WTC11 (cell line): ENCODE results near the gene RPL21. TPM values are rescaled to one million over a fixed set of nuclear protein-coding genes. Genes with fewer than 3 reads are reported as not detected.

Experiments used
- ATAC-seq: fragments of 200-7000 bp; cut with Tn5 transposase; 2 replicates; pipeline ENCODE4 v1.10.0; 2021; ENCODE audit warnings: mild to moderate bottlenecking, moderate library complexity
- CTCF ChIA-PET: fragments of 300-600 bp; sonication (Branson Sonifier 250); formaldehyde crosslinking; loops from one replicate; lab custom pipeline; 2021; ENCODE audit warnings: antibody characterized with exemption; lab: Charles Lee
- POLR2A ChIA-PET: fragments of 350-600 bp; sonication (Branson Sonifier 250); formaldehyde crosslinking; loops from one replicate; lab custom pipeline; 2021; ENCODE audit warnings: antibody characterized with exemption; lab: Charles Lee
- DNase-seq: peaks from one replicate; pipeline ENCODE4 v3.0.0; 2021; ENCODE audit warnings: low spot score
- H3K27ac Mint-ChIP-seq: 2 replicates; pipeline ENCODE4 v1.8.0; 2021; ENCODE audit warnings: mixed read lengths
- H3K27me3 Mint-ChIP-seq: 2 replicates; pipeline ENCODE4 v1.8.0; 2021; ENCODE audit warnings: low read depth, mild to moderate bottlenecking, moderate library complexity, mixed read lengths
- H3K36me3 Mint-ChIP-seq: 2 replicates; pipeline ENCODE4 v1.8.0; 2021; ENCODE audit warnings: mixed read lengths
- H3K4me1 Mint-ChIP-seq: 2 replicates; pipeline ENCODE4 v1.8.0; 2022; ENCODE audit warnings: mixed read lengths
- H3K4me3 Mint-ChIP-seq: 2 replicates; pipeline ENCODE4 v1.8.0; 2021; ENCODE audit warnings: mild to moderate bottlenecking, moderate library complexity, mixed read lengths
- H3K9me3 Mint-ChIP-seq: 2 replicates; pipeline ENCODE4 v1.8.0; 2021; ENCODE audit warnings: mixed read lengths
- ARID4B ChIP-seq: sonication (generic); formaldehyde crosslinking; IDR thresholded peaks from 2 replicates; pipeline ENCODE4 v1.8.0; 2023; ENCODE audit warnings: missing genetic modification reagents, mild to moderate bottlenecking, borderline replicate concordance
- ATF1 ChIP-seq: sonication (generic); formaldehyde crosslinking; IDR thresholded peaks from 2 replicates; pipeline ENCODE4 v1.8.1; 2023; ENCODE audit warnings: mild to moderate bottlenecking, moderate library complexity, missing genetic modification reagents
- ATF3 ChIP-seq: sonication (generic); formaldehyde crosslinking; conservative IDR thresholded peaks from 2 replicates; pipeline ENCODE4 v1.8.1; 2022; ENCODE audit warnings: mild to moderate bottlenecking, missing genetic modification reagents
- CREB1 ChIP-seq: sonication (generic); formaldehyde crosslinking; IDR thresholded peaks from 2 replicates; pipeline ENCODE4 v1.8.0; 2023; ENCODE audit warnings: mild to moderate bottlenecking, missing genetic modification reagents
- EMX1 ChIP-seq: fragments of 250-450 bp; sonication (Bioruptor Pico); IDR thresholded peaks from 2 replicates; pipeline ENCODE4 v1.8.0; 2021; ENCODE audit warnings: mild to moderate bottlenecking
- FOXP1 ChIP-seq: sonication (generic); formaldehyde crosslinking; IDR thresholded peaks from 2 replicates; pipeline ENCODE4 v1.8.0; 2022; ENCODE audit warnings: missing genetic modification reagents, mild to moderate bottlenecking, moderate library complexity, borderline replicate concordance
- GABPB1 ChIP-seq: sonication (generic); formaldehyde crosslinking; IDR thresholded peaks from 2 replicates; pipeline ENCODE4 v1.8.1; 2023; ENCODE audit warnings: mild to moderate bottlenecking, missing genetic modification reagents
- HMGXB4 ChIP-seq: sonication (generic); formaldehyde crosslinking; IDR thresholded peaks from 2 replicates; pipeline ENCODE4 v1.8.1; 2023; ENCODE audit warnings: mild to moderate bottlenecking, moderate library complexity, missing genetic modification reagents
- MYBL2 ChIP-seq: sonication (generic); formaldehyde crosslinking; IDR thresholded peaks from 2 replicates; pipeline ENCODE4 v1.8.1; 2023; ENCODE audit warnings: mild to moderate bottlenecking, moderate library complexity, missing genetic modification reagents
- NFATC4 ChIP-seq: fragments of 250-450 bp; sonication (Bioruptor Pico); IDR thresholded peaks from 2 replicates; pipeline ENCODE4 v1.9.0; 2021; ENCODE audit warnings: mild to moderate bottlenecking
- PRRX2 ChIP-seq: fragments of 250-450 bp; sonication (Bioruptor Pico); IDR thresholded peaks from 2 replicates; pipeline ENCODE4 v1.8.0; 2021; ENCODE audit warnings: mild to moderate bottlenecking
- RORB ChIP-seq: fragments of 250-450 bp; sonication (Bioruptor Pico); IDR thresholded peaks from 2 replicates; pipeline ENCODE4 v1.9.0; 2021; ENCODE audit warnings: mild to moderate bottlenecking
- TCF7 ChIP-seq: sonication (generic); formaldehyde crosslinking; IDR thresholded peaks from 2 replicates; pipeline ENCODE4 v1.8.0; 2022; ENCODE audit warnings: mild to moderate bottlenecking, low read depth, missing genetic modification reagents, moderate library complexity
- TEAD1 ChIP-seq: sonication (generic); formaldehyde crosslinking; IDR thresholded peaks from 2 replicates; pipeline ENCODE4 v1.8.0; 2022; ENCODE audit warnings: mild to moderate bottlenecking, missing genetic modification reagents
- TEAD4 ChIP-seq: sonication (generic); formaldehyde crosslinking; IDR thresholded peaks from 2 replicates; pipeline ENCODE4 v1.8.0; 2022; ENCODE audit warnings: mild to moderate bottlenecking, missing genetic modification reagents
- USF1 ChIP-seq: sonication (generic); formaldehyde crosslinking; IDR thresholded peaks from 2 replicates; pipeline ENCODE4 v1.8.0; 2022; ENCODE audit warnings: mild to moderate bottlenecking, missing genetic modification reagents
- ZMAT4 ChIP-seq: fragments of 250-450 bp; sonication (Bioruptor Pico); IDR thresholded peaks from 2 replicates; pipeline ENCODE4 v1.9.0; 2021; ENCODE audit warnings: mild to moderate bottlenecking
- ZSCAN18 ChIP-seq: fragments of 250-450 bp; sonication (Bioruptor Pico); IDR thresholded peaks from 2 replicates; pipeline ENCODE4 v2.1.2; 2022; ENCODE audit warnings: mild to moderate bottlenecking, moderate library complexity
- total RNA-seq: library from RNA; stranded (reverse); gene quantifications from 3 replicates; pipeline ENCODE4 v1.2.3, GENCODE V29; 2021

The RPL21 gene
- total RNA-seq, 1 experiment from 2014 or later = 1,082 TPM

- TF ChIP-seq GABPB1 (CRISPR knock-in tag) (no peak), EMX1 (no peak), HMGXB4 (CRISPR knock-in tag) (no peak), MYBL2 (no peak), ARID4B (CRISPR knock-in tag) (no peak), FOXP1 (CRISPR knock-in tag) (no peak)
Observed at GRCh38 chr13:27266917-27267316, 15.6 kb downstream of the RPL21 start (continued).

- ATAC-seq (no peak), DNase-seq (no peak)
- H3K27me3 Mint-ChIP-seq = peaks cover 40% of the 10 kb centered on the region
- peaks cover 15% of the 10 kb centered on the region for H3K4me1 Mint-ChIP-seq
- ChIA-PET CTCF (no interaction called here), POLR2A (no interaction called here)
- TF ChIP-seq ZMAT4 (CRISPR knock-in tag) = no peak
- no peak for TF ChIP-seq ATF3
- no peak for TF ChIP-seq NFATC4 (CRISPR knock-in tag)
- TF ChIP-seq CREB1 (CRISPR knock-in tag) = no peak
- no peak for TF ChIP-seq TEAD1 (CRISPR knock-in tag)
- no peak for TF ChIP-seq ATF1 (CRISPR knock-in tag)
- TF ChIP-seq RORB (CRISPR knock-in tag) = no peak
- H3K9me3 Mint-ChIP-seq = no peaks in the 10 kb centered on the region
- no peak overlapping the region for H3K27ac Mint-ChIP-seq
- H3K36me3 Mint-ChIP-seq = no peaks in the 10 kb centered on the region
- no peak overlapping the region for H3K4me3 Mint-ChIP-seq
Observed at GRCh38 chr13:27267596-27267995, 16.2 kb downstream of the RPL21 start.

- DNase-seq (no peak), ATAC-seq (no peak)
- Mint-ChIP-seq H3K27me3 (peaks cover 45% of the 10 kb centered on the region), H3K27ac (no peak overlapping the region), H3K4me1 (peaks cover 18% of the 10 kb centered on the region), H3K9me3 (no peaks in the 10 kb centered on the region), H3K36me3 (no peaks in the 10 kb centered on the region), H3K4me3 (no peak overlapping the region)
- POLR2A ChIA-PET = interaction anchor here (2.6 kb wide), 1 partner anchor 18 kb away, joined by 7 read pairs; the partner anchor contains the start of gene RPL21
- CTCF ChIA-PET = interaction anchor here (0.6 to 1.0 kb wide), 2 partner anchors 89 to 185 kb away, joined by 3 to 4 read pairs; no protein-coding TSS in a partner anchor
- no peak for TF ChIP-seq TCF7 (CRISPR knock-in tag)
- TF ChIP-seq TEAD4 (CRISPR knock-in tag) = no peak
- TF ChIP-seq ZSCAN18 (CRISPR knock-in tag) = no peak
- TF ChIP-seq ZMAT4 (CRISPR knock-in tag) = no peak
- TF ChIP-seq PRRX2 (CRISPR knock-in tag) = no peak
- no peak for TF ChIP-seq USF1 (CRISPR knock-in tag)
- TF ChIP-seq ARID4B (CRISPR knock-in tag) = no peak
Observed at GRCh38 chr13:27269114-27269665, 17.8 kb downstream of the RPL21 start.
